GM19035 (cell line): ENCODE data around the gene TVP23A.

ENCODE experiments used
- ATAC-seq: cut with Tn5 transposase; IDR thresholded peaks from one replicate; pipeline ENCODE4 v1.9.1; 2021; ENCODE audit not compliant: unreplicated experiment

TVP23A gene

DNA sequence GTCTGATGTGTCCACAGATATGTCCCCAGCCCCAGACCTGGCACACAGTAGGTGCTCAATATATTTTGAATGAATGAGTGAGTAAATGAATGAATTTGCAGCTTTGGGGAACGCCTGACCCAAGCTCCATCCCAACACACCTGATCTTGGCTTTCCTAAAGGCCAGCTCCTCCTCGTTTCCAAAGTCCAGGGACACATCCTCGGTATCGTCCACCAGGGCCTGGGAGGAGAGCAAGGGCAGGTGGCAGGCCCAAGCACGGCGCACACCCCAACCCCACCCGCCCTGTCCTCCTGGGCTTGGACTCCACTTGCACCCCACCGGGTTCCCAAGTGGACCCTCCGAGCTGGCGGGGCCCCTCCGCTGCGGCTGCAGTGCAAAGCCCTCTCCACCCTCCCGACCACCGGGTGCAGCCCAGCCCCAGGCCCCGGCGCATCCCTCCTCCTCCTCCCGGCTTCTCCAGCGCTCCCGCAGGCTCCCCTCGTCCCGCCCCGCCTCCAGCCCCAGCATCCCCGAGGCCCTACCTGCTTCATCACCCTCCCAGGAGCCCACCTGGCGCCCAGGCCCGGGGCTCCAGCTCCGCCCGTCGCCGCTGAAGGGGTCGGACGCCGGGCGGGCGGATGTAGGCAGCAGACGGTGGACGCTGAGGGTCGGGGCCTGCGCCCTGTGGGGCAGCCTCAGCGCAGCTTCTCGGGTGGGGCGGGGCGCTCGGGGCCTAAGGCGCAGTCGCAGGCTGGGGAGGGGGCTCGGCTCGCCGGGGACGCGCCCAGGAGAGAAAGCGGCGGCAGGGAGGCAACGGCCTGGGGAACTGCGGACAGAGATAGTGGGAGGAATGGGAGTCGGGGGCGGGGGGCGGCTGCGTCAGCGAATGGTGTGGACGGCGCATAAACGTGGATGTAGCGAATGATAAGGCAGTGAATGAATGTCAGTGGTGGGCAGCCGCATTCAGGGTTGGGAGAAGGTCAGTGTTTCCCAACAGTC, at the start of gene TVP23A:
TSS of gene TVP23A (minus strand) at position 832 of the 979 bp plus-strand sequence. CDS start at position 531, 301 bp downstream.
- ATAC-seq = no peak

- ATAC-seq = no peak
Observed at GRCh38 chr16:10868104-10868595, 49.6 kb upstream of the TVP23A start.

GRCh38 chr16:10867199-10867598, 48.6 kb upstream of the TVP23A start:
- no peak for ATAC-seq

GRCh38 chr16:10865991-10866966, 47.7 kb upstream of the TVP23A start:
- ATAC-seq = no peak

- no peak for ATAC-seq
Observed at GRCh38 chr16:10862438-10862837, 43.8 kb upstream of the TVP23A start.

DNA sequence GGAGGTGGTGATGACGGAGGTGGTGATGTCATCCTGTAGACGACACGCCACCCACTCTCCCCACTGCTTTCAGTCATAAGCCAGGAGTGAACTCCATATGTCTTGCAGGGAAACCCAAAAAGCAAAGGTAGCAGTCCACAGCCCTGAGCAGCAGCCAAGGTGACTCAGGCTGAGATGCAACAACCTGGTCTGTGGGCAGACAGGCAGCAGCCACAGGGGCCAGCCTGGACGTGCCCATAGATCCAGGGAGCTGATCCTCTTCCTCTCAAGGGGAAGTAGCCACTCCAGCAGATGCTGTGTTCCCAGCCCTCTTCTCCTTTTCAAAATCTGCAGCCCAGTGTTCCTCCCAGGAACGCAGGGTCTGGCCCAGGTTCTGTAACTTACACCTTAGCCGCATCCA, 41.1 kb upstream of the TVP23A start:
- ATAC-seq = no peak

DNA sequence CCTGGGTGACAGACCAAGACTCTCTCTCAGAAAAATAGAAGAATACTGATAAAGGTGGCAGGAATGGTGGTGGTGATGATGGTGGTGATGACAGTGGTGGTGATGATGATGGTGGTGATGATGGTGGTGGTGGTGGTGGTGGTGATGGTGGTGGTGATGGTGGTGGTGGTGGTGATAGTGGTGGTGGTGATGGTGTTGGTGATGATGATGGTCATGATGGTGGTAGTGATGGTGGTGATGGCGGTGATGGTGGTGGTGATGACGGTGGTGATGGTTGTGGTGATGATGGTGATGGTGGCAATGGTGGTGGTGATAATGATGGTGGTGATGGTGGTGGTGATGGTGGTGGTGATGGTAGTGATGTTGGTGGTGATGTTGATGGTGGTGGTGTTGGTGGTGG, 40.4 kb upstream of the TVP23A start:
- no peak for ATAC-seq

- no peak for ATAC-seq
Observed at GRCh38 chr16:10858203-10858602, 39.6 kb upstream of the TVP23A start.

GRCh38 chr16:10856042-10856441, 37.4 kb upstream of the TVP23A start:
- no peak for ATAC-seq

GRCh38 chr16:10852948-10853347, 34.4 kb upstream of the TVP23A start:
- no peak for ATAC-seq

GRCh38 chr16:10852286-10852685, 33.7 kb upstream of the TVP23A start:
- ATAC-seq = no peak

- ATAC-seq = no peak
Observed at GRCh38 chr16:10851512-10851911, 32.9 kb upstream of the TVP23A start.

- ATAC-seq = no peak
Observed at GRCh38 chr16:10850478-10850850, 31.9 kb upstream of the TVP23A start.

DNA sequence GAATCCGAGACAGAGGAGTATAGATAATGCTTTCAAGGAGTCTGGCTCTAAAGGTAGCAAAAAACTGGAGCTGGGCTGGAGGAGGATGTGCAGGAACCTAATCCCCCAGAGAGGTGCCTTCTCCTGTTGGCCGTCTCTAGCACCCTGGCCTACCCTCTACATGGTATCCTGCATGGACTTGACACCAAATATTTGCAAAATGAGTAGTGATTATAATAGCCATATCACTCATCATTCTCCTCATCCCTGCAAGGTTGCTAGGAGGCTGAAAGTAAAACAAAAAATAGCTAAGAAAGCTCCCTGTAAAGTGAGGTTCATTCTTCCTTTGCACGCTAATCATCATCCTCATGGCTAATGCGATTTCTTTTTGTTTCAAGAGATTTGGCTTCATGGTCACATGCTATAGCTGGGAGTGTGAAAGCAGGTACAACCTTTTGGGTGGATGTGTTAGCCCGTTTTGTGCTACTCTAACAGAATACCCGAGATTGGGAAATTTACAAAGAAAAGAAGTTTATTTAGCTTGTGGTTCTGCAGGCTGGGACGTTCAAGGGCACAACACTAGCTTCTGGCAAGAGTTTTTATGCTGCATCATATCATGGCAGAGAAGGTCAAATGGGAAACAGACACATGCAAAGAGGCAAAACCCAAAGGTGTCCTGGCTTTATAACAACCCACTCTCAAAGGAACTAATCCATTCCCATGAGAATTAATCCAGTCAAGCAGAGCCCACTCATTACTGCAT, 31.3 kb upstream of the TVP23A start:
- ATAC-seq = no peak

GRCh38 chr16:10847176-10847575, 28.6 kb upstream of the TVP23A start:
- ATAC-seq = no peak

- no peak for ATAC-seq
Observed at GRCh38 chr16:10846213-10846998, 27.8 kb upstream of the TVP23A start.

DNA sequence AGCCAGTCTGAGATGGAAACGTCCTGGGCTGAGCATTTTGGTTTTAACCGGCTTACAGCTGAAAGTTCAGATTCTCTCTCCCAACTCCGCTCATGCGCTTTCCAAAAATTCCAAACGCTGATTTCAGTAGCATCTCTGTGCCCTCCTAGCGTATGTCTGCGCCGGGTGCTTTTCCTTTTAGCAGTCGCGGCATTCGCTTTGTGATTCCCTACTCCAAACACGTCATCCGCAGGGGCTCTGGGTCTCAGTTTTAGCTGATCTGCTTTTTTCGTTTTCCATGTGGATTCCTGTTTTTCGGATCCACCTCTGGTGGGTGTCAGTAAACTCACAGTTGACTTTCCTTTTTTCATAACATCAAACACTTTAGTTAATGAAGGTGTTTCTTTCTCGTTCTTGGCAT, 22.1 kb upstream of the TVP23A start:
- no peak for ATAC-seq

GRCh38 chr16:10839279-10839666, 20.7 kb upstream of the TVP23A start:
- ATAC-seq = no peak

GRCh38 chr16:10838621-10839278, 20.2 kb upstream of the TVP23A start:
- ATAC-seq = no peak
